Breast epithelium (tissue), 4 donors: ENCODE measurements around the gene FBXO24. TPM values are rescaled to one million over a fixed set of nuclear protein-coding genes. Genes with fewer than 3 reads are reported as not detected.
A peak's percentile ranks its signal among the peaks of the same experiment; 100 is the strongest.

Experiments
- DNase-seq, 2 donors: peaks; one replicate each; pipeline ENCODE4 v3.0.0-alpha.2; 2019; ENCODE audit warnings: low spot score in 2 of 2
- H3K27ac ChIP-seq, 2 donors: fragments of 200-600 bp; sonication (generic) in 1 of 2; one replicate each; pipeline ENCODE4 v1.5.1; 2016 to 2019; ENCODE audit warnings: mild to moderate bottlenecking in 1 of 2
- H3K27me3 ChIP-seq, 2 donors: fragments of 200-600 bp; sonication (generic) in 1 of 2; one replicate each; pipeline versions ENCODE4 v1.5.1 to v1.6.0; 2017 to 2019; ENCODE audit warnings: control low read depth in 1 of 2, mild to moderate bottlenecking in 1 of 2
- H3K36me3 ChIP-seq: fragments of 200-600 bp; one replicate; pipeline ENCODE4 v1.5.1; 2019
- H3K4me1 ChIP-seq, 2 donors: fragments of 200-600 bp; sonication (generic); one replicate each; pipeline ENCODE4 v1.5.1; 2016 to 2019; ENCODE audit warnings: control low read depth in 1 of 2
- H3K4me3 ChIP-seq, 3 donors: fragments of 200-600 bp; sonication (generic); 1 replicate in 2 of 3; 2 replicates in 1 of 3; pipeline ENCODE4 v1.5.1; 2016 to 2019; ENCODE audit warnings: mild to moderate bottlenecking in 3 of 3, moderate library complexity in 2 of 3
- H3K9me3 ChIP-seq, 2 donors: fragments of 200-600 bp; sonication (generic) in 1 of 2; one replicate each; pipeline ENCODE4 v1.5.1; 2016 to 2019; ENCODE audit warnings: control low read depth in 1 of 2
- CTCF ChIP-seq, 3 donors: fragments of 450-650 bp; IDR thresholded peaks; one replicate each; pipeline ENCODE4 v1.5.1; 2016 to 2017; ENCODE audit warnings: antibody characterized with exemption in 3 of 3, mild to moderate bottlenecking in 3 of 3, moderate library complexity in 3 of 3
- POLR2A ChIP-seq: fragments of 450-650 bp; IDR thresholded peaks from one replicate; pipeline ENCODE4 v1.6.1; 2016; ENCODE audit warnings: antibody characterized with exemption, mild to moderate bottlenecking, moderate library complexity
- POLR2AphosphoS5 ChIP-seq, 3 donors: sonication (generic); formaldehyde crosslinking; IDR thresholded peaks; one replicate each; pipeline ENCODE4 v1.6.1; 2017; ENCODE audit warnings: antibody characterized with exemption in 3 of 3
- intact Hi-C: fragments of 100-400 bp; cut with DNase I; formaldehyde crosslinking; loops from one replicate; pipeline ENCODE4 v1.15.1; 2023; ENCODE audit warnings: low total_unique reads
- total RNA-seq, 3 donors: library from RNA; depleted of rRNA; stranded (reverse); fragments of >200 nt; gene quantifications; one replicate each; pipeline ENCODE4 v1.1.0, GENCODE V29; 2016

FBXO24 gene
- total RNA-seq, 3 donors from 2014 or later: 0.59 to 0.98 TPM; not detected in 1

GRCh38 chr7:100568896-100569844 lies 17.0 kb upstream of the FBXO24 start:
- H3K4me3 ChIP-seq: peak overlapping the region; percentile 22 to 58 (median 46)
- H3K27me3 ChIP-seq: no peaks in the 10 kb centered on the region
- intact Hi-C loops: no loop called here
- peaks cover 0 to 4% of the 10 kb centered on the region in 2 donors for H3K4me1 ChIP-seq
- H3K27ac ChIP-seq: peak overlapping the region; percentile 45 to 71
- peak; percentile 32 to 52 for DNase-seq
- no peaks in the 10 kb centered on the region for H3K9me3 ChIP-seq
- peaks cover 2% of the 10 kb centered on the region for H3K36me3 ChIP-seq
- TF ChIP-seq POLR2AphosphoS5 (IDR thresholded peaks at IDR 0.05) (no peak), CTCF (IDR thresholded peaks at IDR 0.05) (peak in 2 of 3 donors; percentile 20 to 32)

GRCh38 chr7:100570954-100571828 lies 14.9 kb upstream of the FBXO24 start:
- Histone ChIP-seq H3K4me3 (no peak overlapping the region), H3K27me3 (no peaks in the 10 kb centered on the region), H3K27ac (no peak overlapping the region), H3K4me1 (peaks cover 0 to 4% of the 10 kb centered on the region in 2 donors), H3K9me3 (no peaks in the 10 kb centered on the region), H3K36me3 (peaks cover 8% of the 10 kb centered on the region)
- no peak for TF ChIP-seq CTCF (IDR thresholded peaks at IDR 0.05)
- no peak for TF ChIP-seq POLR2A
- TF ChIP-seq POLR2AphosphoS5 (IDR thresholded peaks at IDR 0.05): no peak
- intact Hi-C loops: loop anchor here (10.0 kb wide), 2 partner anchors 114 to 1304 kb away; no protein-coding TSS in a partner anchor
- no peak for DNase-seq

- no peak for DNase-seq
- H3K36me3 ChIP-seq: peaks cover 8% of the 10 kb centered on the region
- H3K27me3 ChIP-seq: no peaks in the 10 kb centered on the region
- H3K4me3 ChIP-seq: no peak overlapping the region
- H3K27ac ChIP-seq: no peak overlapping the region
- TF ChIP-seq POLR2AphosphoS5 (IDR thresholded peaks at IDR 0.05) (no peak), POLR2A (no peak), CTCF (IDR thresholded peaks at IDR 0.05) (no peak)
- H3K9me3 ChIP-seq: no peaks in the 10 kb centered on the region
- peaks cover 0 to 4% of the 10 kb centered on the region in 2 donors for H3K4me1 ChIP-seq
- intact Hi-C loops: loop anchor here (10.0 kb wide), 2 partner anchors 113 to 1303 kb away; no protein-coding TSS in a partner anchor
Measured at GRCh38 chr7:100571829-100572116, 14.4 kb upstream of the FBXO24 start.

GRCh38 chr7:100572281-100572948 lies 13.7 kb upstream of the FBXO24 start:
- intact Hi-C loops: loop anchor here (10.0 kb wide), 2 partner anchors 112 to 1302 kb away; no protein-coding TSS in a partner anchor
- Histone ChIP-seq H3K4me3 (no peak overlapping the region), H3K27ac (no peak overlapping the region), H3K9me3 (no peaks in the 10 kb centered on the region), H3K27me3 (no peaks in the 10 kb centered on the region), H3K4me1 (peaks cover 0 to 4% of the 10 kb centered on the region in 2 donors), H3K36me3 (peaks cover 8% of the 10 kb centered on the region)
- TF ChIP-seq POLR2A: no peak
- no peak for TF ChIP-seq CTCF (IDR thresholded peaks at IDR 0.05)
- TF ChIP-seq POLR2AphosphoS5 (IDR thresholded peaks at IDR 0.05): no peak
- no peak for DNase-seq
